ENCODE data around the gene NDUFB6. TPM values are rescaled to one million over a fixed set of nuclear protein-coding genes. Genes with fewer than 3 reads are reported as not detected.
"Not testable (repeated sequence)": the region's sequence is repeated elsewhere in the genome, so short reads cannot be mapped to it uniquely, and the experiment has no call there.

Gene NDUFB6
- total RNA-seq, 1 experiment from 2014 or later: 70.3 TPM

- peak; percentile 76 to 87 for DNase-seq (ENCODE audit: low read depth in 1 of 2, low spot score in 2 of 2)
- peak within 1 kb of the TSS; percentile 93 for H3K27ac ChIP-seq
- H3K4me1 ChIP-seq (replicated peaks): no peaks in the 10 kb centered on the region; the same call in 1 of the 2 replicates
- H3K27me3 ChIP-seq (replicated peaks): no peaks in the 10 kb centered on the region
- no peaks in the 10 kb centered on the region for H3K9me3 ChIP-seq (replicated peaks)
- peak within 1 kb of the TSS; percentile 73 for H3K4me3 ChIP-seq
- peaks cover 7% of the 10 kb centered on the region; the same call in 1 of the 2 replicates for H3K36me3 ChIP-seq
Observed at GRCh38 chr9:32552172-32552872, 20.6 kb downstream of the NDUFB6 start, which contains the start of the genes SMIM27 and TOPORS. Gene SMIM27, plus strand, starts transcription at chr9:32552327. Its CDS starts 108 bp downstream, at chr9:32552435. Gene TOPORS, minus strand, starts transcription at chr9:32552586. Its CDS starts 150 bp downstream, at chr9:32552436.

GRCh38 chr9:32551276-32552051 is 21.5 kb downstream of the NDUFB6 start:
- peak overlapping the region; percentile 73 for H3K4me3 ChIP-seq
- no peaks in the 10 kb centered on the region for H3K9me3 ChIP-seq (replicated peaks)
- peaks cover 7% of the 10 kb centered on the region; the same call in 1 of the 2 replicates for H3K36me3 ChIP-seq
- peak in 1 of 2 experiments; percentile 35 for DNase-seq (ENCODE audit: low read depth in 1 of 2, low spot score in 2 of 2)
- no peaks in the 10 kb centered on the region for H3K27me3 ChIP-seq (replicated peaks)
- H3K27ac ChIP-seq: peak overlapping the region; percentile 22
- H3K4me1 ChIP-seq (replicated peaks): no peaks in the 10 kb centered on the region; the same call in 1 of the 2 replicates

- Histone ChIP-seq H3K27me3 (replicated peaks) (no peaks in the 10 kb centered on the region), H3K27ac (no peak overlapping the region), H3K4me3 (peak overlapping the region; percentile 73), H3K9me3 (replicated peaks) (no peaks in the 10 kb centered on the region), H3K36me3 (peaks cover 7% of the 10 kb centered on the region; the same call in 1 of the 2 replicates), H3K4me1 (replicated peaks) (no peaks in the 10 kb centered on the region; the same call in 1 of the 2 replicates)
- DNase-seq (ENCODE audit: low read depth in 1 of 2, low spot score in 2 of 2): peak; percentile 79 to 83
Observed at GRCh38 chr9:32550562-32551275, 22.2 kb downstream of the NDUFB6 start.

GRCh38 chr9:32550150-32550561 is 22.8 kb downstream of the NDUFB6 start:
- no peaks in the 10 kb centered on the region for H3K27me3 ChIP-seq (replicated peaks)
- H3K36me3 ChIP-seq: peaks cover 7% of the 10 kb centered on the region; the same call in 1 of the 2 replicates
- DNase-seq (ENCODE audit: low read depth in 1 of 2, low spot score in 2 of 2): peak in 1 of 2 experiments; percentile 4

GRCh38 chr9:32548213-32548612 is 24.7 kb downstream of the NDUFB6 start:
- not testable (repeated sequence) for H3K9me3 ChIP-seq (replicated peaks); H3K27ac ChIP-seq; H3K36me3 ChIP-seq; H3K4me3 ChIP-seq; H3K27me3 ChIP-seq (replicated peaks); DNase-seq (ENCODE audit: low read depth in 1 of 2, low spot score in 2 of 2); H3K4me1 ChIP-seq (replicated peaks)

More at GRCh38 chr9:32550150-32550561, 22.8 kb downstream of the NDUFB6 start:
- peak overlapping the region; percentile 73 for H3K4me3 ChIP-seq
- H3K27ac ChIP-seq: no peak overlapping the region
- no peaks in the 10 kb centered on the region for H3K9me3 ChIP-seq (replicated peaks)
- H3K4me1 ChIP-seq (replicated peaks): no peaks in the 10 kb centered on the region; the same call in 1 of the 2 replicates

GRCh38 chr9:32545884-32546283 is 27.1 kb downstream of the NDUFB6 start:
- no peaks in the 10 kb centered on the region for H3K9me3 ChIP-seq (replicated peaks)
- no peaks in the 10 kb centered on the region for H3K27me3 ChIP-seq (replicated peaks)
- H3K36me3 ChIP-seq: peaks cover 27% of the 10 kb centered on the region; the same call in 1 of the 2 replicates
- H3K4me3 ChIP-seq: no peak overlapping the region
- no peaks in the 10 kb centered on the region; the same call in 1 of the 2 replicates for H3K4me1 ChIP-seq (replicated peaks)
- H3K27ac ChIP-seq: no peak overlapping the region
- no peak for DNase-seq (ENCODE audit: low read depth in 1 of 2, low spot score in 2 of 2)

- Histone ChIP-seq H3K4me1 (replicated peaks) (no peaks in the 10 kb centered on the region), H3K36me3 (peaks cover 20% of the 10 kb centered on the region; the same call in 1 of the 2 replicates), H3K4me3 (no peak overlapping the region), H3K9me3 (replicated peaks) (no peaks in the 10 kb centered on the region), H3K27me3 (replicated peaks) (no peaks in the 10 kb centered on the region), H3K27ac (no peak overlapping the region)
- no peak for DNase-seq (ENCODE audit: low read depth in 1 of 2, low spot score in 2 of 2)
Observed at GRCh38 chr9:32543047-32543446, 29.9 kb downstream of the NDUFB6 start.

- Histone ChIP-seq H3K27me3 (replicated peaks) (no peaks in the 10 kb centered on the region), H3K9me3 (replicated peaks) (no peaks in the 10 kb centered on the region), H3K36me3 (no peaks in the 10 kb centered on the region), H3K4me1 (replicated peaks) (peaks cover 5% of the 10 kb centered on the region; the same call in 1 of the 2 replicates), H3K4me3 (no peak overlapping the region), H3K27ac (no peak overlapping the region)
- no peak for DNase-seq (ENCODE audit: low read depth in 1 of 2, low spot score in 2 of 2)
Observed at GRCh38 chr9:32533816-32534215, 39.1 kb downstream of the NDUFB6 start.

GRCh38 chr9:32533336-32533735 is 39.6 kb downstream of the NDUFB6 start:
- H3K36me3 ChIP-seq: no peaks in the 10 kb centered on the region
- H3K4me1 ChIP-seq (replicated peaks): peaks cover 5% of the 10 kb centered on the region; the same call in 1 of the 2 replicates
- DNase-seq (ENCODE audit: low read depth in 1 of 2, low spot score in 2 of 2): no peak
- no peaks in the 10 kb centered on the region for H3K27me3 ChIP-seq (replicated peaks)
- no peak overlapping the region for H3K4me3 ChIP-seq
- H3K27ac ChIP-seq: no peak overlapping the region
- H3K9me3 ChIP-seq (replicated peaks): no peaks in the 10 kb centered on the region

GRCh38 chr9:32526707-32527048 is 46.3 kb downstream of the NDUFB6 start:
- DNase-seq (ENCODE audit: low read depth in 1 of 2, low spot score in 2 of 2): no peak
- Histone ChIP-seq H3K4me1 (replicated peaks) (peaks cover 10% of the 10 kb centered on the region), H3K27ac (no peak overlapping the region), H3K27me3 (replicated peaks) (no peaks in the 10 kb centered on the region), H3K4me3 (peak overlapping the region; percentile 48), H3K36me3 (no peaks in the 10 kb centered on the region), H3K9me3 (replicated peaks) (no peaks in the 10 kb centered on the region)

GRCh38 chr9:32526041-32526706 is 46.8 kb downstream of the NDUFB6 start, which contains the start of gene RIGI:
Gene RIGI, minus strand, starts transcription at chr9:32526196. Its CDS starts 30 bp downstream, at chr9:32526166.
- peak; percentile 84 to 85 for DNase-seq (ENCODE audit: low read depth in 1 of 2, low spot score in 2 of 2)
- H3K36me3 ChIP-seq: no peaks in the 10 kb centered on the region

GRCh38 chr9:32525709-32526030 is 47.3 kb downstream of the NDUFB6 start:
- H3K27ac ChIP-seq: peak overlapping the region; percentile 7; the same call in 1 of the 2 replicates
- no peaks in the 10 kb centered on the region for H3K9me3 ChIP-seq (replicated peaks)
- peaks cover 5% of the 10 kb centered on the region; the same call in 1 of the 2 replicates for H3K4me1 ChIP-seq (replicated peaks)
- H3K36me3 ChIP-seq: no peaks in the 10 kb centered on the region
- no peaks in the 10 kb centered on the region for H3K27me3 ChIP-seq (replicated peaks)
- peak overlapping the region; percentile 48 for H3K4me3 ChIP-seq
- no peak for DNase-seq (ENCODE audit: low read depth in 1 of 2, low spot score in 2 of 2)

More at GRCh38 chr9:32526041-32526706, 46.8 kb downstream of the NDUFB6 start, which contains the start of gene RIGI:
- H3K27ac ChIP-seq: peak within 1 kb of the TSS; percentile 7; the same call in 1 of the 2 replicates
- H3K9me3 ChIP-seq (replicated peaks): no peaks in the 10 kb centered on the region
- peak within 1 kb of the TSS; percentile 48 for H3K4me3 ChIP-seq
- no peaks in the 10 kb centered on the region for H3K27me3 ChIP-seq (replicated peaks)
- peaks cover 5% of the 10 kb centered on the region; the same call in 1 of the 2 replicates for H3K4me1 ChIP-seq (replicated peaks)
